HT1080 (cell line): Measurements from ENCODE around the gene SAP130. TPM values are rescaled to one million over a fixed set of nuclear protein-coding genes. Genes with fewer than 3 reads are reported as not detected.
A peak's percentile ranks its signal among the peaks of the same experiment; 100 is the strongest.
"Not testable (repeated sequence)": the region's sequence is repeated elsewhere in the genome, so short reads cannot be mapped to it uniquely, and the experiment has no call there.

Source experiments
- DNase-seq: peaks from one replicate; pipeline ENCODE4 v3.0.0-alpha.2; 2015; ENCODE audit warnings: low read depth
- total RNA-seq: library from RNA; depleted of rRNA; stranded (reverse); fragments of >200 nt; shearing (Covaris generic); gene quantifications from 2 replicates; pipeline ENCODE4 v1.2.3, GENCODE V29; 2014

SAP130 gene
- total RNA-seq, 1 experiment from 2014 or later: 13.0 TPM

- no peak for DNase-seq
Measured at GRCh38 chr2:127953849-127954248, 74.0 kb downstream of the SAP130 start.

- no peak for DNase-seq
Measured at GRCh38 chr2:127953128-127953718, 74.6 kb downstream of the SAP130 start.

- DNase-seq: no peak
Measured at GRCh38 chr2:127951026-127951425, 76.8 kb downstream of the SAP130 start.

- DNase-seq: no peak
Measured at GRCh38 chr2:127950264-127950663, 77.6 kb downstream of the SAP130 start.

- no peak for DNase-seq
Measured at GRCh38 chr2:127945281-127945680, 82.6 kb downstream of the SAP130 start.

- no peak for DNase-seq
Measured at GRCh38 chr2:127943186-127943585, 84.7 kb downstream of the SAP130 start.

- no peak for DNase-seq
Measured at GRCh38 chr2:127942002-127942401, 85.9 kb downstream of the SAP130 start.

- no peak for DNase-seq
Measured at GRCh38 chr2:127941461-127941860, 86.4 kb downstream of the SAP130 start.

- no peak for DNase-seq
Measured at GRCh38 chr2:127940641-127941040, 87.2 kb downstream of the SAP130 start.

GRCh38 chr2:127935337-127935736 is 92.5 kb downstream of the SAP130 start:
- DNase-seq: no peak

- peak; percentile 70 for DNase-seq
Measured at GRCh38 chr2:127932199-127932876, 95.5 kb downstream of the SAP130 start.

- no peak for DNase-seq
Measured at GRCh38 chr2:127929449-127929848, 98.4 kb downstream of the SAP130 start.

GRCh38 chr2:127927384-127927783 is 100.5 kb downstream of the SAP130 start:
- DNase-seq: no peak

- no peak for DNase-seq
Measured at GRCh38 chr2:127917916-127918315, 109.9 kb downstream of the SAP130 start.

GRCh38 chr2:127913808-127914457 is 113.9 kb downstream of the SAP130 start:
- peak; percentile 77 for DNase-seq

GRCh38 chr2:127911737-127912136 is 116.1 kb downstream of the SAP130 start:
- no peak for DNase-seq

GRCh38 chr2:127910415-127910814 is 117.4 kb downstream of the SAP130 start:
- DNase-seq: no peak

- no peak for DNase-seq
Measured at GRCh38 chr2:127909019-127909418, 118.8 kb downstream of the SAP130 start.

GRCh38 chr2:127907733-127908400 is 120.0 kb downstream of the SAP130 start:
- DNase-seq: not testable (repeated sequence)

- DNase-seq: peak; percentile 42
Measured at GRCh38 chr2:127906206-127906926, 121.5 kb downstream of the SAP130 start.

- DNase-seq: no peak
Measured at GRCh38 chr2:127901339-127902056, 126.4 kb downstream of the SAP130 start.
